Liver (tissue), 3 donors: ENCODE data around the gene ZC3H13.

Experiments
- EGR1 ChIP-seq, 2 donors: IDR thresholded peaks; 2 replicates each; pipeline ENCODE4 v1.6.1; 2016 to 2018; ENCODE audit warnings: antibody characterized with exemption in 2 of 2, low read depth in 2 of 2
- GABPA ChIP-seq, 2 donors: IDR thresholded peaks in 1 of 2; conservative IDR thresholded peaks in 1 of 2; 2 replicates each; pipeline ENCODE4 v1.6.1; 2016; ENCODE audit warnings: antibody characterized with exemption in 2 of 2, mild to moderate bottlenecking in 1 of 2, moderate library complexity in 1 of 2
- JUND ChIP-seq, 2 donors: IDR thresholded peaks; 2 replicates each; pipeline ENCODE4 v1.6.1; 2016; ENCODE audit warnings: antibody characterized with exemption in 2 of 2
- NR2F2 ChIP-seq: IDR thresholded peaks from 2 replicates; pipeline ENCODE4 v1.6.1; 2016; ENCODE audit warnings: antibody characterized with exemption
- RAD21 ChIP-seq, 2 donors: IDR thresholded peaks; 2 replicates each; pipeline ENCODE4 v1.6.1; 2016; ENCODE audit warnings: antibody characterized with exemption in 2 of 2, mild to moderate bottlenecking in 2 of 2
- SP1 ChIP-seq: IDR thresholded peaks from 2 replicates; pipeline ENCODE4 v1.6.1; 2018; ENCODE audit warnings: antibody characterized with exemption, mild to moderate bottlenecking
- TAF1 ChIP-seq: conservative IDR thresholded peaks from 2 replicates; pipeline ENCODE4 v1.6.1; 2016; ENCODE audit warnings: antibody characterized with exemption, mild to moderate bottlenecking
- YY1 ChIP-seq: IDR thresholded peaks from 2 replicates; pipeline ENCODE4 v1.6.1; 2016; ENCODE audit warnings: antibody characterized with exemption, mild to moderate bottlenecking
- TF ChIP-seq, protein P1 (sequence below): fragments of 150-350 bp; IDR thresholded peaks from 2 replicates; pipeline ENCODE4 v1.5.1; 2017; ENCODE audit warnings: improper control_type of control experiment, low read depth, low read length; ENCODE audit not compliant: missing input control
- TF ChIP-seq, protein P2 (sequence below): IDR thresholded peaks from 2 replicates; pipeline ENCODE4 v1.6.1; 2016; ENCODE audit warnings: antibody characterized with exemption
- TF ChIP-seq, protein P3 (sequence below): IDR thresholded peaks from 2 replicates; pipeline ENCODE4 v1.6.1; 2016; ENCODE audit warnings: antibody characterized with exemption
- TF ChIP-seq, protein P4 (sequence below): IDR thresholded peaks from 2 replicates; pipeline ENCODE4 v1.6.1; 2016; ENCODE audit warnings: antibody characterized with exemption, mild to moderate bottlenecking
- donor health status: healthy.
- donor health status: healthy.

DNA sequence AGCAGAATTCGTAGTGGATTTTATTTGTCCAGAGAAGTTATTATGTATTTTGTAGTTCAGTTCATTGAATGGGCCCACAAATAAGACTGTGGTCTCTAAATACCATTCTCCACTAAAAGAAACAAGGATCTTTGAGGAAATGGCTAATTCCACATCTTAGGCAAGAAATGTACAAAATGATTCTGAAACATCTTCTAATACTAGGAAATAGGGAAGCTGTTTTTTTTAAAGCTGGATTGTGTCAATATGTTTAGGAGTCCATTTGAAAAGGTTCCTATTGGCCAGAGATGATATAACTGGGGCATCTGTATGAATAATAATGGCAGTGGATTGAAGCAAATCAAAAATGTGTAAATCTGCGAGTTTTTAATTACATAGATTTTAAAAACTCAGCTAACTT is 112.5 kb downstream of the ZC3H13 start:
- TF ChIP-seq, protein P1, sequence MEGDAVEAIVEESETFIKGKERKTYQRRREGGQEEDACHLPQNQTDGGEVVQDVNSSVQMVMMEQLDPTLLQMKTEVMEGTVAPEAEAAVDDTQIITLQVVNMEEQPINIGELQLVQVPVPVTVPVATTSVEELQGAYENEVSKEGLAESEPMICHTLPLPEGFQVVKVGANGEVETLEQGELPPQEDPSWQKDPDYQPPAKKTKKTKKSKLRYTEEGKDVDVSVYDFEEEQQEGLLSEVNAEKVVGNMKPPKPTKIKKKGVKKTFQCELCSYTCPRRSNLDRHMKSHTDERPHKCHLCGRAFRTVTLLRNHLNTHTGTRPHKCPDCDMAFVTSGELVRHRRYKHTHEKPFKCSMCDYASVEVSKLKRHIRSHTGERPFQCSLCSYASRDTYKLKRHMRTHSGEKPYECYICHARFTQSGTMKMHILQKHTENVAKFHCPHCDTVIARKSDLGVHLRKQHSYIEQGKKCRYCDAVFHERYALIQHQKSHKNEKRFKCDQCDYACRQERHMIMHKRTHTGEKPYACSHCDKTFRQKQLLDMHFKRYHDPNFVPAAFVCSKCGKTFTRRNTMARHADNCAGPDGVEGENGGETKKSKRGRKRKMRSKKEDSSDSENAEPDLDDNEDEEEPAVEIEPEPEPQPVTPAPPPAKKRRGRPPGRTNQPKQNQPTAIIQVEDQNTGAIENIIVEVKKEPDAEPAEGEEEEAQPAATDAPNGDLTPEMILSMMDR = no peak
- TF ChIP-seq JUND (IDR thresholded peaks at IDR 0.05) = no peak
- TF ChIP-seq RAD21 (IDR thresholded peaks at IDR 0.05) = no peak
- TF ChIP-seq TAF1 = no peak
- TF ChIP-seq, protein P2, sequence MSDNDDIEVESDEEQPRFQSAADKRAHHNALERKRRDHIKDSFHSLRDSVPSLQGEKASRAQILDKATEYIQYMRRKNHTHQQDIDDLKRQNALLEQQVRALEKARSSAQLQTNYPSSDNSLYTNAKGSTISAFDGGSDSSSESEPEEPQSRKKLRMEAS = no peak
- TF ChIP-seq YY1 = no peak
- TF ChIP-seq, protein P3, sequence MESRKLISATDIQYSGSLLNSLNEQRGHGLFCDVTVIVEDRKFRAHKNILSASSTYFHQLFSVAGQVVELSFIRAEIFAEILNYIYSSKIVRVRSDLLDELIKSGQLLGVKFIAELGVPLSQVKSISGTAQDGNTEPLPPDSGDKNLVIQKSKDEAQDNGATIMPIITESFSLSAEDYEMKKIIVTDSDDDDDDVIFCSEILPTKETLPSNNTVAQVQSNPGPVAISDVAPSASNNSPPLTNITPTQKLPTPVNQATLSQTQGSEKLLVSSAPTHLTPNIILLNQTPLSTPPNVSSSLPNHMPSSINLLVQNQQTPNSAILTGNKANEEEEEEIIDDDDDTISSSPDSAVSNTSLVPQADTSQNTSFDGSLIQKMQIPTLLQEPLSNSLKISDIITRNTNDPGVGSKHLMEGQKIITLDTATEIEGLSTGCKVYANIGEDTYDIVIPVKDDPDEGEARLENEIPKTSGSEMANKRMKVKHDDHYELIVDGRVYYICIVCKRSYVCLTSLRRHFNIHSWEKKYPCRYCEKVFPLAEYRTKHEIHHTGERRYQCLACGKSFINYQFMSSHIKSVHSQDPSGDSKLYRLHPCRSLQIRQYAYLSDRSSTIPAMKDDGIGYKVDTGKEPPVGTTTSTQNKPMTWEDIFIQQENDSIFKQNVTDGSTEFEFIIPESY = no peak
- no peak for TF ChIP-seq GABPA (IDR thresholded peaks at IDR 0.05 in 1 of 2, conservative IDR thresholded peaks at IDR 0.05 in 1 of 2)
- TF ChIP-seq EGR1 (IDR thresholded peaks at IDR 0.05; ENCODE audit: low read depth in 2 of 2) = no peak
- TF ChIP-seq SP1 = no peak
- TF ChIP-seq, protein P4, sequence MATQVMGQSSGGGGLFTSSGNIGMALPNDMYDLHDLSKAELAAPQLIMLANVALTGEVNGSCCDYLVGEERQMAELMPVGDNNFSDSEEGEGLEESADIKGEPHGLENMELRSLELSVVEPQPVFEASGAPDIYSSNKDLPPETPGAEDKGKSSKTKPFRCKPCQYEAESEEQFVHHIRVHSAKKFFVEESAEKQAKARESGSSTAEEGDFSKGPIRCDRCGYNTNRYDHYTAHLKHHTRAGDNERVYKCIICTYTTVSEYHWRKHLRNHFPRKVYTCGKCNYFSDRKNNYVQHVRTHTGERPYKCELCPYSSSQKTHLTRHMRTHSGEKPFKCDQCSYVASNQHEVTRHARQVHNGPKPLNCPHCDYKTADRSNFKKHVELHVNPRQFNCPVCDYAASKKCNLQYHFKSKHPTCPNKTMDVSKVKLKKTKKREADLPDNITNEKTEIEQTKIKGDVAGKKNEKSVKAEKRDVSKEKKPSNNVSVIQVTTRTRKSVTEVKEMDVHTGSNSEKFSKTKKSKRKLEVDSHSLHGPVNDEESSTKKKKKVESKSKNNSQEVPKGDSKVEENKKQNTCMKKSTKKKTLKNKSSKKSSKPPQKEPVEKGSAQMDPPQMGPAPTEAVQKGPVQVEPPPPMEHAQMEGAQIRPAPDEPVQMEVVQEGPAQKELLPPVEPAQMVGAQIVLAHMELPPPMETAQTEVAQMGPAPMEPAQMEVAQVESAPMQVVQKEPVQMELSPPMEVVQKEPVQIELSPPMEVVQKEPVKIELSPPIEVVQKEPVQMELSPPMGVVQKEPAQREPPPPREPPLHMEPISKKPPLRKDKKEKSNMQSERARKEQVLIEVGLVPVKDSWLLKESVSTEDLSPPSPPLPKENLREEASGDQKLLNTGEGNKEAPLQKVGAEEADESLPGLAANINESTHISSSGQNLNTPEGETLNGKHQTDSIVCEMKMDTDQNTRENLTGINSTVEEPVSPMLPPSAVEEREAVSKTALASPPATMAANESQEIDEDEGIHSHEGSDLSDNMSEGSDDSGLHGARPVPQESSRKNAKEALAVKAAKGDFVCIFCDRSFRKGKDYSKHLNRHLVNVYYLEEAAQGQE = no peak
- TF ChIP-seq NR2F2 = no peak
